AG04449 (cell line): ENCODE data around the gene GZMM.

ENCODE experiments used
- CTCF ChIA-PET: fragments of 350-600 bp; formaldehyde crosslinking; extraction: SDS; loops from one replicate; lab custom pipeline; 2021; ENCODE audit warnings: antibody characterized with exemption; lab: Yijun Ruan, JAX
- POLR2A ChIA-PET: fragments of 400-600, 350-600 bp; formaldehyde crosslinking; extraction: SDS; loops from one replicate; lab custom pipeline; 2020; ENCODE audit warnings: antibody characterized with exemption, inconsistent platforms; lab: Yijun Ruan, JAX
- DNase-seq: peaks from one replicate; pipeline ENCODE4 v3.0.0-alpha.2; 2010; ENCODE audit warnings: low read depth, low spot score
- H3K4me3 ChIP-seq: 2 replicates; pipeline ENCODE4 v1.5.1; 2011; ENCODE audit warnings: low read depth, mild to moderate bottlenecking, control low read depth, low read length
- TF ChIP-seq, protein P1 (sequence below): IDR thresholded peaks from one replicate; pipeline ENCODE4 v1.5.1; 2011; ENCODE audit warnings: mild to moderate bottlenecking, moderate library complexity, low read length, control low read depth, inconsistent platforms; ENCODE audit not compliant: insufficient read depth; ENCODE audit errors: missing control alignments

Gene GZMM

DNA sequence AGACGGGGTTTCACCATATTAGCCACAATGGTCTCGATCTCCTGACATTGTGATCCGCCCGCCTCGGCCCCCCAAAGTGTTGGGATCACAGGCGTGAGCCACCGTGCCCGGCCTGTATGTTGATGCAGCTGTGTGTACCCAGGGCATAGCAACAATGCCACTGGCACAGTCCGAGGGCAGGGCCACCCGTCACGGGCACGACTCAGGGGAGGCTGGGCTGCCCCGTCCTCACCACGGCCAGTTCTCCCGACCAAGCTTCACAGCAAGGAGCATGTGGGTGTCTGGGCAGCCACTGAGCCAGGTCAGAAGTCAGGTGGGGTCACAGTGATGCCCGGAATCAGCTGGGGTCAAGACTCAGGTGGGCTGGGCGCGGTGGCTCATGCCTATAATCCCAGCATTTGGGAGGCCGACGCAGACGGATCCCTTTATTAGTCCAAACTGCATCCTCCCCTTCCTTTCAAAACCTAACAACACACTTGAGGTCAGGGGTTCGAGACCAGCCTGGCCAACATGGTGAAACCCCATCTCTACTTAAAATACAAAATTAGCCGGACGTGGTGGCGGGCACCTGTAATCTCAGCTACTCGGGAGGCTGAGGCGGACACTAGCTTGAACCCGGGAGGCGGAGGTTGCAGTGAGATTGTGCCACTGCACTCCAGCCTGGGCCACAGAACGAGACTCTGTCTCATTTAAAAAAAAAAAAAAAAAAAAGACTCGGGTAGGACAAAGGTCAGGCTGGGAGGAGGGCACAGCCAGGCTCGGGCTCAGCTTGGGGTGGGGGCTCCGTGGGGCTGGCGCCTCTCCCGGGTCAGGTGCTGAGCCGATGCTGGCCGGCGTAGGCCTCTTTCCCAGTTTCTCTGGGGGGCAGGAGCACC is 13.5 kb upstream of the GZMM start:
- DNase-seq, result no peak
- POLR2A ChIA-PET, result interaction anchor here (1.2 to 1.8 kb wide), 2 partner anchors 12 to 19 kb away, joined by 3 to 7 read pairs; no protein-coding TSS in a partner anchor
- H3K4me3 ChIP-seq, result peak overlapping the region; percentile 77
- CTCF ChIA-PET, result interaction anchor here (1.0 to 10.3 kb wide), 4 partner anchors 8 to 23 kb away, joined by 3 to 113 read pairs (median 8); partner anchors contain the start of gene TPGS1
- TF ChIP-seq, protein P1, sequence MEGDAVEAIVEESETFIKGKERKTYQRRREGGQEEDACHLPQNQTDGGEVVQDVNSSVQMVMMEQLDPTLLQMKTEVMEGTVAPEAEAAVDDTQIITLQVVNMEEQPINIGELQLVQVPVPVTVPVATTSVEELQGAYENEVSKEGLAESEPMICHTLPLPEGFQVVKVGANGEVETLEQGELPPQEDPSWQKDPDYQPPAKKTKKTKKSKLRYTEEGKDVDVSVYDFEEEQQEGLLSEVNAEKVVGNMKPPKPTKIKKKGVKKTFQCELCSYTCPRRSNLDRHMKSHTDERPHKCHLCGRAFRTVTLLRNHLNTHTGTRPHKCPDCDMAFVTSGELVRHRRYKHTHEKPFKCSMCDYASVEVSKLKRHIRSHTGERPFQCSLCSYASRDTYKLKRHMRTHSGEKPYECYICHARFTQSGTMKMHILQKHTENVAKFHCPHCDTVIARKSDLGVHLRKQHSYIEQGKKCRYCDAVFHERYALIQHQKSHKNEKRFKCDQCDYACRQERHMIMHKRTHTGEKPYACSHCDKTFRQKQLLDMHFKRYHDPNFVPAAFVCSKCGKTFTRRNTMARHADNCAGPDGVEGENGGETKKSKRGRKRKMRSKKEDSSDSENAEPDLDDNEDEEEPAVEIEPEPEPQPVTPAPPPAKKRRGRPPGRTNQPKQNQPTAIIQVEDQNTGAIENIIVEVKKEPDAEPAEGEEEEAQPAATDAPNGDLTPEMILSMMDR, result no peak

DNA sequence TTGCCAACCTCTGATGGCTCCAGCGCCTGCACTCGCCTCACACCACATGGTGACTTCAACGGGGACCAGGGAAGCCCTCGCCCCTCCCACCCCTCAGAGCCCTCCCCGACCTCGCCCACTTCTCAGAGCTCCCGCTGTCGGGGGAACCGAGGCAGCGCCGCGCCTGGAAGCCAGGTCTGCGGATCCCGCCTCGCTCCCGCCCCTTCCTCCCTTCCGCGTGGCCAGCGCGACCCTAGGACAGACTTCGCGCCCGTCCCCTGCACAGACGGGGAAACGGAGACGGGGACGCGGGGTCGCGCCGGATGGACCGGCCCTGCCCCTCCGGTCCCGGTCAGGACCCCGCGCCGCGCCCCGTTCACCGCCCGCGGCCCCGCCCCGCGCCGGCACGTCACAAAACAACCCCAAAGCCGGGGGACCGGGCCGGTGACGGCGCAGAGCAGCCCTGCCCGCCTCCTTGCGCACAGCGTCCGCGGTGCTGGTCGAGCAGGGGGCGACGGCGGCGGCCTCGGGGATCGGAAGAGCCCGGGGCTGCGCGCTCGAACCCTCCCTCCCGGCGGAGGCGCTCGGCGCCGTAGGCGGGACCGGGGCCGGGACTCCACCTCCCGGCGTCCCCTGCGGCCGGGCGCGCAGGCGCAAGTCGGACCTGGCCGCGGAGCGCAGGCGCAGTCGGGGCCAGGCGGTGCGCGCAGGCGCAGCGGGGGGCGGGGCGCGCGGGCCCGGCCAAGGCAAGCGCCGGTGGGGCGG is 12.7 kb upstream of the GZMM start:
- TF ChIP-seq, protein P1, result no peak
- ChIA-PET CTCF (interaction anchor here (1.0 to 10.3 kb wide), 8 partner anchors 9 to 101 kb away, joined by 3 to 113 read pairs (median 4); partner anchors contain the start of gene TPGS1), POLR2A (interaction anchor here (0.8 to 2.1 kb wide), 4 partner anchors 13 to 145 kb away, joined by 3 to 7 read pairs (median 4); partner anchors contain the start of gene FSTL3)
- peak overlapping the region; percentile 86 for H3K4me3 ChIP-seq
- DNase-seq, result no peak

DNA sequence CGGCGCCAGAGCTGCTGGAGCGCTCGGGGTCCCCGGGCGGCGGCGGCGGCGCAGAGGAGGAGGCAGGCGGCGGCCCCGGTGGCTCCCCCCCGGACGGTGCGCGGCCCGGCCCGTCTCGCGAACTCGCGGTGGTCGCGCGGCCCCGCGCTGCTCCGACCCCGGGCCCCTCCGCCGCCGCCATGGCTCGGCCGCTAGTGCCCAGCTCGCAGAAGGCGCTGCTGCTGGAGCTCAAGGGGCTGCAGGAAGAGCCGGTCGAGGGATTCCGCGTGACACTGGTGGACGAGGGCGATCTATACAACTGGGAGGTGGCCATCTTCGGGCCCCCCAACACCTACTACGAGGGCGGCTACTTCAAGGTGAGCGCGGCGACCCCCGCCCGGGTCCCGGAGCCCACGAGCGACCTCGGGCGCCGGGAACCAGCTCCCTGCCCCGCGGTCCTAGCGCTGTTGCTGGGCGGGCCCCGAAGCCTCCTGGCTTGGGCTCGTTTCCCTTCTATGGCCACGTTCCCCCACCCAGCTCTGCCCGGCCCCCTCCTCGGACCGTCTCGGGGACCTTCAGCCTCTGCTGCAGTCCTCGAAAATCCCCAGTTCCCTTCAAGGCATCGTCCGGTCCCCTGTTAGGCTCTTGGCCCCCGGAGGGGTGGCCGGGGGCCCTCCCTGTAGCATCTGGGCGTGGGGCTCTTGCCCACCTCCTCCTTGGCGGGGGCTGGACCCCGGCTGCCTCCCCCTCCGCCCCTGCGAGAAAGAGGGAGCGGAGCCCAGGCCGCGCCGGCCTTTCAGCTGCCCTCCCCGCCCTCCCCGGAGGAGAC is 11.9 kb upstream of the GZMM start, which contains the start of gene CDC34:
Gene CDC34, plus strand, starts transcription at position 8 of the 808 bp plus-strand sequence. Its CDS starts 172 bp downstream, at position 180.
- DNase-seq, result no peak
- POLR2A ChIA-PET, result interaction anchor here (0.8 to 2.1 kb wide), 4 partner anchors 13 to 144 kb away, joined by 3 to 7 read pairs (median 4); partner anchors contain the start of gene FSTL3
- CTCF ChIA-PET, result interaction anchor here (0.6 to 10.3 kb wide), 11 partner anchors 10 to 101 kb away, joined by 3 to 113 read pairs (median 3); no protein-coding TSS in a partner anchor
- TF ChIP-seq, protein P1, result no peak
- H3K4me3 ChIP-seq, result peak within 1 kb of the TSS; percentile 86

DNA sequence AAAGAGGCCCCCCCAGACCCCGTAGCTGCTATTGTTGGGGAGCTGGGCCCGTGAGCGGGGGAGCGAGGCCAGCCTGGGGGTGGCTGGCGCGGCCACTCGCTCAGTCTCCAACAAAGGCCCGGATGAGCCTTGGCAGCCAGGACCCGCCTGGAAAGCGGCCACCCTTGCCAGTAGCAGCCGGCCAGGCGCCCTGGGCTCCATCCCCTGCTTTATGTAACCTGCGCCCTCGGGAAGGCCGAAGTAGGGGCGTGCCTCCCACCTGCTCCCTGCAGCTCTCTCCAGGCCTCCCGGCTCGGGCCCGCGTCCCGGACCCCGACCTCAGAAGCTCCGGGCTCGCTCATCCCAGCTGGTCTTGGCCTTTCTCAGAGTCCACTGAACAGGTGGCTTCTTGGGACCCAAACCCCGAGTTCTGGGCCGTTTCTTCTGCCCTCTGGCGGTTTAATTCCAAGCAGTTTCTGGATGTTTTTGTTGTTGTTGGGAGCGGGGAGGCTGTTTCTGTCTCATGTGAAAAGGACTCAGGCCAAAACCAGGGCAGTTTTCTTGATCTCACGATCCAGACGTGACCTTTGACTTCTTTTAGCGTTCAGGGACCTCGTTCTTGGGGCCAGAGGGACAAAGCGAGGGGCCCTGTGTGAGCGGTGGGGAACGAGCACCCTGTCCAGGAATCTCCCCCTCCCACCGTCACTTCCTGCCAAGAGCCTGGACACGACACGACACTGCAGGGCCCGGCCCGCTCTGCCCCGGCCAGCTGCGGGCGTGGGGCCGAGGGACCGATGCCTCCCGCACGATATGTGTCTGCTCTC is 11.1 kb upstream of the GZMM start:
- POLR2A ChIA-PET, result interaction anchor here (1.0 to 2.1 kb wide), 2 partner anchors 13 to 17 kb away, joined by 3 to 6 read pairs; no protein-coding TSS in a partner anchor
- TF ChIP-seq, protein P1, result peak; percentile 57
- DNase-seq, result no peak
- peak overlapping the region; percentile 86 for H3K4me3 ChIP-seq
- CTCF ChIA-PET, result interaction anchor here (0.6 to 10.3 kb wide), 10 partner anchors 9 to 92 kb away, joined by 3 to 113 read pairs (median 5); no protein-coding TSS in a partner anchor
